LNCaP clone FGC (cell line): ENCODE results near the gene PPP1R36.

ENCODE experiments used
- DNase-seq: peaks from one replicate; pipeline ENCODE4 v3.0.0-alpha.2; 2011; ENCODE audit warnings: low read depth
- H3K4me3 ChIP-seq: 2 replicates; pipeline ENCODE4 v1.5.1; 2011; ENCODE audit warnings: mild to moderate bottlenecking, low read depth, low read length, control low read depth
- TF ChIP-seq, protein P1 (sequence below): IDR thresholded peaks from 2 replicates; pipeline ENCODE4 v1.5.1; 2012; ENCODE audit warnings: mild to moderate bottlenecking; ENCODE audit not compliant: control insufficient read depth, insufficient read depth; ENCODE audit errors: extremely low read depth

PPP1R36 gene

DNA sequence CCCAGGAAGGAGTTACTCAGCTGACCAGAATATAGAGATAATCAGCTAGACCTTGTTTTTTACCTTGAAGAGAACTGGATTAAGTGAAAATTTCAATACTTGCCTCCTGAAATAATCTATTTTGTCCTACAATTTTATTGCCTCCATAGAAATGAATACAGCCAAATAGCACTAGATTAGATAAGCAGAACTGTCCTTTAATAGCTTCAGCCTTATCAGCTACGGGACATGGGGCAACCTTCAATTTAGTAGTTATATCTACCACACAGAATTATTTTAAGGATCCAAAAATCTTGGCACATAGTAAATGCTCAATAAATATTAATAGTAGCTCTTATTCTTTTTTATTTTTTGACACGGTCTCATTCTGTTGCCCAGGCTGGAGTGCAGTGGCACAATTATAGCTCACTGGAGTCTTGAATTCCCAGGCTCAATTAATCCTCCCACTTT lies 87.2 kb downstream of the PPP1R36 start:
- H3K4me3 ChIP-seq = no peak overlapping the region
- DNase-seq = no peak
- TF ChIP-seq, protein P1, sequence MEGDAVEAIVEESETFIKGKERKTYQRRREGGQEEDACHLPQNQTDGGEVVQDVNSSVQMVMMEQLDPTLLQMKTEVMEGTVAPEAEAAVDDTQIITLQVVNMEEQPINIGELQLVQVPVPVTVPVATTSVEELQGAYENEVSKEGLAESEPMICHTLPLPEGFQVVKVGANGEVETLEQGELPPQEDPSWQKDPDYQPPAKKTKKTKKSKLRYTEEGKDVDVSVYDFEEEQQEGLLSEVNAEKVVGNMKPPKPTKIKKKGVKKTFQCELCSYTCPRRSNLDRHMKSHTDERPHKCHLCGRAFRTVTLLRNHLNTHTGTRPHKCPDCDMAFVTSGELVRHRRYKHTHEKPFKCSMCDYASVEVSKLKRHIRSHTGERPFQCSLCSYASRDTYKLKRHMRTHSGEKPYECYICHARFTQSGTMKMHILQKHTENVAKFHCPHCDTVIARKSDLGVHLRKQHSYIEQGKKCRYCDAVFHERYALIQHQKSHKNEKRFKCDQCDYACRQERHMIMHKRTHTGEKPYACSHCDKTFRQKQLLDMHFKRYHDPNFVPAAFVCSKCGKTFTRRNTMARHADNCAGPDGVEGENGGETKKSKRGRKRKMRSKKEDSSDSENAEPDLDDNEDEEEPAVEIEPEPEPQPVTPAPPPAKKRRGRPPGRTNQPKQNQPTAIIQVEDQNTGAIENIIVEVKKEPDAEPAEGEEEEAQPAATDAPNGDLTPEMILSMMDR = no peak

DNA sequence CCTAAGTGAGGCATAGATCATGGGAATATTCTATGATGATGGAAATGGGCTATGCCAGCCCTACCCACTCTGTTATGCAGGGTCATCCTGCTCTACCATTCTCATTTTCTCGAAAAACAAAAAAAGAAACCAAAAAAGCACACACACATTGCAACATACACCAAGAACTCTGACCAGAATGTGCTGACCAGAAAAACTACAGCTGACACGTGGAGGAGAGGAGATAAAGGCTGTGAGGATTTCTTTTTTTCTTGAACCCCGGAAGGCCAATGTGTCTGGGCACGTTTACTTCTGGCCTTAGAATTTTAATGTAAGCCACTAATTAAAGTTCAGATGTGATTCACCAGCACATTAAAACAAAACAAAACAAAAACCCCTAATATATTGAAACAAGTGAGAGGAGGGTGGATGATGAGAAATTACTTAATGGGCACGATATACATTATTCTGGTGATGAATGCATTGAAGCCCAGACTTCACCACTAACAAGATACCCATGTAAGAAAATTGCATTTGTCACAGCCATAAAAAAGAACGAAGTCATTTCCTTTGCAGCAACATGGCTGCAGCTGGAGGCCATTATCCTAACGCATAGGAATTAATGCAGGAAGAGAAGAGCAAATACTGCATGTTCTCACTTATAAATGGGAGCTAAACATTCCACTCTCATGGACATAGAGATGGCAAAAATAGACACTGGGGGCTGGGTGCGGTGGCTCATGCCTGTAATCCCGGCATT lies 88.1 kb downstream of the PPP1R36 start:
- DNase-seq = no peak
- H3K4me3 ChIP-seq = no peak overlapping the region
- TF ChIP-seq, protein P1 = no peak

DNA sequence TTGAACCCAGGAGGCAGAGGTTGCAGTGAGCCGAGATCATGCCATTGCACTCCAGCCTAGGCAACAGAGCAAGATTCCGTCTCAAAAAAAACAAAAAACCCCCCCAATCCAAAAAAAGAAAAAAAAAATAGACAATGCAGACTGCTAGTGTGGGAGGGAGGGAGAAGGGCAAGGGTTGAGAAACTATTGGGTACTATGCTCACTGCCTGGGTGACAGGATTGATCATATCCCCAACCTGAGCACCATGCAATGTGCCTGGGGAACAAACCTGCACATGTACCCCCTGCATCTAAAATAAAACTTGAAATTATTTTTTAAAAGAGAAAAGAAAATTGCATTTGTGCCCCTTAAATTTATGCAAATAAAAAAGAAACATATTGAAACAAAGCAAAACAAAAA lies 88.9 kb downstream of the PPP1R36 start:
- no peak for DNase-seq
- TF ChIP-seq, protein P1 = no peak
- no peak overlapping the region for H3K4me3 ChIP-seq
